Keratinocyte (primary cell): Measurements from ENCODE around the gene HOXC11. TPM values are rescaled to one million over a fixed set of nuclear protein-coding genes. Genes with fewer than 3 reads are reported as not detected.
A peak's percentile ranks its signal among the peaks of the same experiment; 100 is the strongest.

Source experiments
- DNase-seq: peaks from one replicate; pipeline ENCODE4 v3.0.0-alpha.2; 2011; ENCODE audit warnings: low read depth, missing footprints, low spot score
- FAIRE-seq: peaks from 2 replicates; lab custom pipeline; 2011; peaks lifted over from hg19 to GRCh38; lab: Jason Lieb, UNC
- H2AFZ ChIP-seq: 2 replicates; pipeline ENCODE4 v1.6.0; 2012; ENCODE audit warnings: low read length, control low read depth, inconsistent platforms; ENCODE audit not compliant: control insufficient read depth
- H3K27ac ChIP-seq: 2 replicates; pipeline ENCODE4 v1.5.1; 2011; ENCODE audit warnings: low read length; ENCODE audit not compliant: control insufficient read depth, insufficient read depth
- H3K27me3 ChIP-seq: 3 replicates; pipeline ENCODE4 v1.6.0; 2011; ENCODE audit warnings: low read length; ENCODE audit not compliant: control insufficient read depth, insufficient read depth; ENCODE audit errors: extremely low read depth
- H3K36me3 ChIP-seq, 2 experiments: 2 replicates in 1 of 2; 3 replicates in 1 of 2; pipeline ENCODE4 v1.5.1; 2011; ENCODE audit warnings: low read length in 2 of 2, mild to moderate bottlenecking in 1 of 2; ENCODE audit not compliant: control insufficient read depth in 2 of 2, insufficient read depth in 2 of 2; ENCODE audit errors: extremely low read depth in 1 of 2
- H3K4me1 ChIP-seq: 3 replicates; pipeline ENCODE4 v1.5.1; 2011; ENCODE audit warnings: low read length; ENCODE audit not compliant: control insufficient read depth, insufficient read depth; ENCODE audit errors: extremely low read depth
- H3K4me2 ChIP-seq: 3 replicates; pipeline ENCODE4 v1.6.0; 2011; ENCODE audit warnings: low read depth, low read length; ENCODE audit not compliant: control insufficient read depth, insufficient read depth; ENCODE audit errors: extremely low read depth
- H3K4me3 ChIP-seq, 3 experiments: fragments of 200-600 bp in 1 of 3; sonication (generic) in 1 of 3; 2 replicates in 2 of 3; 3 replicates in 1 of 3; pipeline ENCODE4 v1.5.1; 2011 to 2016; ENCODE audit warnings: low read length in 3 of 3, mild to moderate bottlenecking in 3 of 3, control low read depth in 2 of 3, inconsistent platforms in 1 of 3, low read depth in 1 of 3, mixed read lengths in 1 of 3, mixed run types in 1 of 3, moderate library complexity in 1 of 3; ENCODE audit not compliant: control insufficient read depth in 2 of 3, insufficient read depth in 2 of 3; ENCODE audit errors: extremely low read depth in 1 of 3
- H3K79me2 ChIP-seq: 2 replicates; pipeline ENCODE4 v1.6.0; 2012; ENCODE audit warnings: low read length; ENCODE audit not compliant: control insufficient read depth, insufficient read depth
- H3K9ac ChIP-seq: 3 replicates; pipeline ENCODE4 v1.6.0; 2011; ENCODE audit warnings: low read length; ENCODE audit not compliant: control insufficient read depth, insufficient read depth; ENCODE audit errors: extremely low read depth
- H3K9me1 ChIP-seq: 3 replicates; pipeline ENCODE4 v1.6.0; 2011; ENCODE audit warnings: low read length; ENCODE audit not compliant: control insufficient read depth, insufficient read depth; ENCODE audit errors: extremely low read depth
- H3K9me3 ChIP-seq: 2 replicates; pipeline ENCODE4 v1.5.1; 2012; ENCODE audit warnings: low read depth, low read length; ENCODE audit not compliant: control insufficient read depth
- H4K20me1 ChIP-seq: 3 replicates; pipeline ENCODE4 v1.6.0; 2011; ENCODE audit warnings: low read length; ENCODE audit not compliant: control insufficient read depth, insufficient read depth; ENCODE audit errors: extremely low read depth
- EZH2 ChIP-seq: IDR thresholded peaks from one replicate; pipeline ENCODE4 v1.6.1; 2012; ENCODE audit warnings: inconsistent platforms, mild to moderate bottlenecking, low read length, moderate library complexity
- dilution Hi-C: fragments of 300-500 bp; cut with MboI; formaldehyde crosslinking; loops from one replicate; pipeline ENCODE4 v1.7.0; 2020; ENCODE audit warnings: low sequenced_read_pairs; ENCODE audit not compliant: extremely low pct_ligation_motif_present
- polyA plus RNA-seq, 5 experiments: library from polyadenylated mRNA; depleted of rRNA in 3 of 5; stranded (reverse) in 3 of 5; stranded (forward) in 1 of 5; unstranded in 1 of 5; fragments of >200 nt; gene quantifications; 1 replicate in 1 of 5; 2 replicates in 3 of 5; 3 replicates in 1 of 5; pipeline versions ENCODE4 v1.2.1 to v1.2.3, GENCODE V29; 2011 to 2012; ENCODE audit warnings: missing spikeins in 2 of 5, low read depth in 1 of 5, low replicate concordance in 1 of 5
- TF ChIP-seq, protein P1 (sequence below), 3 experiments: IDR thresholded peaks in 1 of 3; conservative IDR thresholded peaks in 1 of 3; optimal IDR thresholded peaks in 1 of 3; 2 replicates in 2 of 3; 3 replicates in 1 of 3; pipeline versions ENCODE3 to v1.5.1; 2011; ENCODE audit warnings: low read length in 3 of 3, mild to moderate bottlenecking in 3 of 3, moderate library complexity in 2 of 3, control low read depth in 1 of 3, inconsistent platforms in 1 of 3; ENCODE audit not compliant: insufficient read depth in 2 of 3; ENCODE audit errors: extremely low read depth in 1 of 3

HOXC11 gene
- polyA plus RNA-seq, 1 donor (not counting 4 experiments of a cell fraction or from before 2014, with no cell fraction given), result 1.6 TPM

- no peak for TF ChIP-seq EZH2
- TF ChIP-seq, protein P1, sequence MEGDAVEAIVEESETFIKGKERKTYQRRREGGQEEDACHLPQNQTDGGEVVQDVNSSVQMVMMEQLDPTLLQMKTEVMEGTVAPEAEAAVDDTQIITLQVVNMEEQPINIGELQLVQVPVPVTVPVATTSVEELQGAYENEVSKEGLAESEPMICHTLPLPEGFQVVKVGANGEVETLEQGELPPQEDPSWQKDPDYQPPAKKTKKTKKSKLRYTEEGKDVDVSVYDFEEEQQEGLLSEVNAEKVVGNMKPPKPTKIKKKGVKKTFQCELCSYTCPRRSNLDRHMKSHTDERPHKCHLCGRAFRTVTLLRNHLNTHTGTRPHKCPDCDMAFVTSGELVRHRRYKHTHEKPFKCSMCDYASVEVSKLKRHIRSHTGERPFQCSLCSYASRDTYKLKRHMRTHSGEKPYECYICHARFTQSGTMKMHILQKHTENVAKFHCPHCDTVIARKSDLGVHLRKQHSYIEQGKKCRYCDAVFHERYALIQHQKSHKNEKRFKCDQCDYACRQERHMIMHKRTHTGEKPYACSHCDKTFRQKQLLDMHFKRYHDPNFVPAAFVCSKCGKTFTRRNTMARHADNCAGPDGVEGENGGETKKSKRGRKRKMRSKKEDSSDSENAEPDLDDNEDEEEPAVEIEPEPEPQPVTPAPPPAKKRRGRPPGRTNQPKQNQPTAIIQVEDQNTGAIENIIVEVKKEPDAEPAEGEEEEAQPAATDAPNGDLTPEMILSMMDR (optimal IDR thresholded peaks at IDR 0.05 in 1 of 3, IDR thresholded peaks at IDR 0.05 in 1 of 3, conservative IDR thresholded peaks at IDR 0.05 in 1 of 3; ENCODE audit: extremely low read depth in 1 of 3, insufficient read depth in 2 of 3, low read length in 3 of 3), result peak; percentile 84 to 93 (median 86)
- Histone ChIP-seq H3K27me3 (no peaks in the 10 kb centered on the region), H2AFZ (no peak overlapping the region), H3K9ac (peak overlapping the region; percentile 46), H3K9me1 (no peaks in the 10 kb centered on the region), H3K4me3 (no peak overlapping the region), H3K4me2 (peak overlapping the region; percentile 35), H4K20me1 (no peaks in the 10 kb centered on the region), H3K79me2 (peaks cover 39% of the 10 kb centered on the region), H3K27ac (no peak overlapping the region), H3K36me3 (peaks cover 2 to 6% of the 10 kb centered on the region in 2 experiments), H3K9me3 (no peaks in the 10 kb centered on the region), H3K4me1 (peaks cover 17% of the 10 kb centered on the region)
- dilution Hi-C loops, result no loop called here
- DNase-seq, result no peak
- no peak for FAIRE-seq
Observed at GRCh38 chr12:54005853-54006558, 33.1 kb downstream of the HOXC11 start.

GRCh38 chr12:54006559-54007220 lies 33.8 kb downstream of the HOXC11 start:
- FAIRE-seq (no peak), DNase-seq (no peak)
- Histone ChIP-seq H4K20me1 (no peaks in the 10 kb centered on the region), H3K27me3 (no peaks in the 10 kb centered on the region), H3K4me3 (no peak overlapping the region), H3K9me3 (no peaks in the 10 kb centered on the region), H3K36me3 (peaks cover 2 to 6% of the 10 kb centered on the region in 2 experiments), H3K79me2 (peaks cover 33% of the 10 kb centered on the region), H3K27ac (no peak overlapping the region), H3K9ac (no peak overlapping the region), H3K4me1 (peaks cover 16% of the 10 kb centered on the region), H2AFZ (no peak overlapping the region), H3K4me2 (no peak overlapping the region), H3K9me1 (no peaks in the 10 kb centered on the region)
- TF ChIP-seq, protein P1 (optimal IDR thresholded peaks at IDR 0.05 in 1 of 3, IDR thresholded peaks at IDR 0.05 in 1 of 3, conservative IDR thresholded peaks at IDR 0.05 in 1 of 3; ENCODE audit: extremely low read depth in 1 of 3, insufficient read depth in 2 of 3, low read length in 3 of 3), result no peak
- no peak for TF ChIP-seq EZH2
- dilution Hi-C loops, result no loop called here
